PC-3 (cell line): ENCODE data around the gene SCAND1. TPM values are rescaled to one million over a fixed set of nuclear protein-coding genes. Genes with fewer than 3 reads are reported as not detected.

Experiments used
- ATAC-seq: fragments of 200-7000 bp; cut with Tn5 transposase; 2 replicates; pipeline ENCODE4 v1.9.1; 2020; ENCODE audit warnings: mild to moderate bottlenecking, moderate library complexity
- BruUV-seq: library from RNA; stranded (reverse); fragments of 400-500 nt; replicated peaks from 2 replicates; lab custom pipeline; 2021; lab: Mats Ljungman, UMichigan
- CTCF ChIA-PET: fragments of 300-600 bp; sonication (Branson Sonifier 250); formaldehyde crosslinking; loops from one replicate; lab custom pipeline; 2022; ENCODE audit warnings: antibody characterized with exemption; lab: Charles Lee
- POLR2A ChIA-PET: fragments of 300-600 bp; sonication (Branson Sonifier 250); formaldehyde crosslinking; loops from one replicate; lab custom pipeline; 2022; ENCODE audit warnings: antibody characterized with exemption; ENCODE audit not compliant: unreplicated experiment; lab: Charles Lee
- DNase-seq: peaks from one replicate; pipeline ENCODE4 v3.0.0-alpha.2; 2015
- H2AFZ ChIP-seq: fragments of 300-600 bp; sonication (generic); 2 replicates; pipeline ENCODE4 v1.6.0; 2016; ENCODE audit warnings: antibody characterized with exemption, low read length
- H3F3A ChIP-seq: fragments of 300-600 bp; sonication (generic); one replicate; pipeline ENCODE4 v1.6.0; 2017; ENCODE audit warnings: antibody characterized with exemption, low read length, control low read depth, mild to moderate bottlenecking; ENCODE audit not compliant: unreplicated experiment
- H3K27ac ChIP-seq: fragments of 300-600 bp; sonication (generic); 2 replicates; pipeline ENCODE4 v1.5.1; 2016; ENCODE audit warnings: mild to moderate bottlenecking, low read length
- H3K27me3 ChIP-seq: fragments of 300-600 bp; sonication (generic); 2 replicates; pipeline ENCODE4 v1.6.1; 2016; ENCODE audit warnings: low read length, mixed read lengths
- H3K36me3 ChIP-seq: fragments of 300-600 bp; sonication (generic); 2 replicates; pipeline ENCODE4 v1.6.1; 2016; ENCODE audit warnings: low read depth, mixed run types, low read length, mixed read lengths
- H3K4me1 ChIP-seq: fragments of 300-600 bp; sonication (generic); 2 replicates; pipeline ENCODE4 v1.5.1; 2016; ENCODE audit warnings: low read length; ENCODE audit not compliant: insufficient read depth
- H3K4me2 ChIP-seq: fragments of 300-600 bp; sonication (generic); 2 replicates; pipeline ENCODE4 v1.6.0; 2016; ENCODE audit warnings: low read length
- H3K4me3 ChIP-seq: fragments of 300-600 bp; sonication (generic); 2 replicates; pipeline ENCODE4 v1.5.1; 2016; ENCODE audit warnings: mild to moderate bottlenecking, low read length, mixed read lengths
- H3K79me2 ChIP-seq: fragments of 300-600 bp; sonication (generic); 2 replicates; pipeline ENCODE4 v1.6.1; 2017; ENCODE audit warnings: low read length, mixed read lengths
- H3K9ac ChIP-seq: fragments of 300-600 bp; sonication (generic); 2 replicates; pipeline ENCODE4 v1.6.0; 2016; ENCODE audit warnings: mild to moderate bottlenecking, low read length
- H3K9me2 ChIP-seq: fragments of 300-600 bp; sonication (generic); replicated peaks from 2 replicates; pipeline ENCODE4 v1.6.1; 2016; ENCODE audit warnings: mixed run types, low read length, mixed read lengths
- H3K9me3 ChIP-seq: fragments of 300-600 bp; sonication (generic); 2 replicates; pipeline ENCODE4 v1.6.1; 2016; ENCODE audit warnings: low read length, mixed read lengths
- H4K20me1 ChIP-seq: fragments of 300-600 bp; sonication (generic); 2 replicates; pipeline ENCODE4 v1.6.1; 2016; ENCODE audit warnings: low read length, mixed read lengths
- CTCF ChIP-seq: fragments of 300-600 bp; sonication (generic); conservative IDR thresholded peaks from 2 replicates; pipeline ENCODE4 v1.5.1; 2017; ENCODE audit warnings: antibody characterized with exemption, low read depth, mild to moderate bottlenecking, low read length
- EZH2 ChIP-seq: fragments of 300-600 bp; sonication (generic); IDR thresholded peaks from one replicate; pipeline ENCODE4 v1.6.1; 2017; ENCODE audit warnings: antibody characterized with exemption, mild to moderate bottlenecking, low read length; ENCODE audit not compliant: unreplicated experiment
- EZH2phosphoT487 ChIP-seq: fragments of 300-600 bp; sonication (generic); IDR thresholded peaks from 2 replicates; pipeline ENCODE4 v1.6.1; 2018; ENCODE audit warnings: mild to moderate bottlenecking, antibody characterized with exemption, low read length, borderline replicate concordance
- intact Hi-C: fragments of 100-400 bp; cut with micrococcal nuclease; formaldehyde crosslinking; loops from 2 replicates; pipeline ENCODE4 v1.9.0; 2023
- total RNA-seq: library from RNA; depleted of rRNA; stranded (reverse); fragments of >200 nt; gene quantifications from 2 replicates; pipeline ENCODE4 v1.2.3, GENCODE V29; 2014

SCAND1 gene
- total RNA-seq, 1 experiment from 2014 or later: 90.9 TPM

GRCh38 chr20:35971981-35972380 is 17.7 kb upstream of the SCAND1 start:
- H3K9ac ChIP-seq: no peak overlapping the region
- no peak overlapping the region for H2AFZ ChIP-seq
- no peak overlapping the region for H3K4me3 ChIP-seq
- ATAC-seq: no peak
- H3K9me3 ChIP-seq: no peaks in the 10 kb centered on the region
- H3K9me2 ChIP-seq: no peaks in the 10 kb centered on the region
- H3F3A ChIP-seq: no peaks in the 10 kb centered on the region
- no peaks in the 10 kb centered on the region for H3K27me3 ChIP-seq
- intact Hi-C loops: no loop called here
- CTCF ChIA-PET: no interaction called here
- POLR2A ChIA-PET: no interaction called here
- H4K20me1 ChIP-seq: no peaks in the 10 kb centered on the region
- no peaks in the 10 kb centered on the region for H3K36me3 ChIP-seq
- peaks cover 5% of the 10 kb centered on the region; the same call in 1 of the 2 replicates for H3K4me1 ChIP-seq
- no peaks in the 10 kb centered on the region for H3K79me2 ChIP-seq
- no peak overlapping the region for H3K4me2 ChIP-seq
- no peak for DNase-seq
- no peak overlapping the region for H3K27ac ChIP-seq
- TF ChIP-seq CTCF (no peak), EZH2phosphoT487 (no peak), EZH2 (no peak)
- no TSS peak for BruUV-seq

GRCh38 chr20:35968930-35969329 is 14.6 kb upstream of the SCAND1 start:
- no TSS peak for BruUV-seq

More at GRCh38 chr20:35968930-35969329, 14.6 kb upstream of the SCAND1 start:
- H3K79me2 ChIP-seq: no peaks in the 10 kb centered on the region
- TF ChIP-seq EZH2phosphoT487 (no peak), CTCF (no peak), EZH2 (no peak)
- no peaks in the 10 kb centered on the region for H3K27me3 ChIP-seq
- no peaks in the 10 kb centered on the region for H4K20me1 ChIP-seq
- H3K4me1 ChIP-seq: peaks cover 5% of the 10 kb centered on the region; the same call in 1 of the 2 replicates
- no peak overlapping the region for H3K4me2 ChIP-seq
- no peaks in the 10 kb centered on the region for H3K9me3 ChIP-seq
- ChIA-PET POLR2A (interaction anchor here (0.5 kb wide), 1 partner anchor 25 kb away, joined by 19 read pairs; no protein-coding TSS in a partner anchor), CTCF (no interaction called here)
- peak; percentile 44 for DNase-seq
- H3K36me3 ChIP-seq: no peaks in the 10 kb centered on the region
- H3K27ac ChIP-seq: no peak overlapping the region
- intact Hi-C loops: no loop called here
- H3K9ac ChIP-seq: no peak overlapping the region
- H2AFZ ChIP-seq: no peak overlapping the region
- no peak overlapping the region for H3K4me3 ChIP-seq
- no peaks in the 10 kb centered on the region for H3F3A ChIP-seq
- peak; percentile 35; the same call in 1 of the 2 replicates for ATAC-seq
- no peaks in the 10 kb centered on the region for H3K9me2 ChIP-seq
